Osteocyte (in vitro differentiated cells): ENCODE measurements around the gene SLC30A1. TPM values are rescaled to one million over a fixed set of nuclear protein-coding genes. Genes with fewer than 3 reads are reported as not detected.

ENCODE experiments used
- DNase-seq: peaks from one replicate; pipeline ENCODE4 v3.0.0; 2021; ENCODE audit warnings: mixed read lengths; ENCODE audit not compliant: unreplicated experiment; ENCODE audit errors: extremely low spot score
- H3K27ac Mint-ChIP-seq: one replicate; pipeline ENCODE4 v1.8.0; 2021; ENCODE audit warnings: mild to moderate bottlenecking, mixed read lengths; ENCODE audit not compliant: unreplicated experiment
- H3K27me3 Mint-ChIP-seq: one replicate; pipeline ENCODE4 v1.8.0; 2021; ENCODE audit warnings: mixed read lengths; ENCODE audit not compliant: unreplicated experiment
- H3K36me3 Mint-ChIP-seq: one replicate; pipeline ENCODE4 v1.8.0; 2021; ENCODE audit warnings: mixed read lengths; ENCODE audit not compliant: unreplicated experiment
- H3K4me1 Mint-ChIP-seq: one replicate; pipeline ENCODE4 v1.8.0; 2021; ENCODE audit warnings: mixed read lengths; ENCODE audit not compliant: unreplicated experiment
- H3K4me3 Mint-ChIP-seq: one replicate; pipeline ENCODE4 v1.8.0; 2021; ENCODE audit warnings: mild to moderate bottlenecking, moderate library complexity, mixed read lengths; ENCODE audit not compliant: unreplicated experiment
- H3K9me3 Mint-ChIP-seq: one replicate; pipeline ENCODE4 v1.8.0; 2021; ENCODE audit warnings: mixed read lengths; ENCODE audit not compliant: unreplicated experiment
- total RNA-seq: library from RNA; stranded (reverse); gene quantifications from 2 replicates; pipeline ENCODE4 v1.2.1, GENCODE V29; 2021
- TF ChIP-seq, protein P1 (sequence below): fragments of 200-600 bp; sonication (generic); IDR thresholded peaks from 2 replicates; pipeline ENCODE4 v1.5.0; 2021; ENCODE audit warnings: antibody characterized with exemption, mild to moderate bottlenecking, moderate library complexity

SLC30A1 gene
- total RNA-seq, 1 donor from 2014 or later = 12.1 TPM

DNA sequence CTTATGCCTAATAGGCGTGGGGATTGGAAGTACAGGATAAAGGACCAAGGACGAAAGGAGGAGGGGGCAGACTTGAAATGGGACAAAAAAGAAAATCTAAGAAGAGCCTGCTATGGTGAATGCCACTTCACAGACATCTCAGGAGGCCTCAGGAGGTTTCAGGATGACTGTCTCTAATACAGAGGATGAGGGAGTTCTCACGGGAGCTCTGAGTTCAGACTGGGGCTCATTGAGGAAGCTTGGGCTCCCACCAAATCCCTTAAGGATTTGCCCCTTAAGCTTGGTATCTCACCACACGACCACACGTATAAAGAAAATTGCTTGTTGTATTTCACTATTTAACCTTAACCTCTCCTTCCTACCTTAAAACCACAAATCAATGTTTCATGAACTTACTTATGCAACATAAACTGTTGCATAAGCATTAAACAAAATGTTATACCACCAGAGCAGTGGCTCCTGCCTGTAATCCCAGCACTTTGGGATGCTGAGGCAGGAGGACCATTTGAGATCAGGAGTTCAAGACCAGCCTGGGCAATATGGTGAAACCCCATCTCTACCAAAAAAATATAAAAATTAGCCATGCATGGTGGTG lies 12.4 kb downstream of the SLC30A1 start:
- no peak overlapping the region for H3K4me3 Mint-ChIP-seq
- peaks cover 2% of the 10 kb centered on the region for H3K36me3 Mint-ChIP-seq
- H3K9me3 Mint-ChIP-seq = no peaks in the 10 kb centered on the region
- peaks cover 4% of the 10 kb centered on the region for H3K27me3 Mint-ChIP-seq
- H3K4me1 Mint-ChIP-seq = no peaks in the 10 kb centered on the region
- DNase-seq = peak; percentile 21
- no peak overlapping the region for H3K27ac Mint-ChIP-seq
- TF ChIP-seq, protein P1, sequence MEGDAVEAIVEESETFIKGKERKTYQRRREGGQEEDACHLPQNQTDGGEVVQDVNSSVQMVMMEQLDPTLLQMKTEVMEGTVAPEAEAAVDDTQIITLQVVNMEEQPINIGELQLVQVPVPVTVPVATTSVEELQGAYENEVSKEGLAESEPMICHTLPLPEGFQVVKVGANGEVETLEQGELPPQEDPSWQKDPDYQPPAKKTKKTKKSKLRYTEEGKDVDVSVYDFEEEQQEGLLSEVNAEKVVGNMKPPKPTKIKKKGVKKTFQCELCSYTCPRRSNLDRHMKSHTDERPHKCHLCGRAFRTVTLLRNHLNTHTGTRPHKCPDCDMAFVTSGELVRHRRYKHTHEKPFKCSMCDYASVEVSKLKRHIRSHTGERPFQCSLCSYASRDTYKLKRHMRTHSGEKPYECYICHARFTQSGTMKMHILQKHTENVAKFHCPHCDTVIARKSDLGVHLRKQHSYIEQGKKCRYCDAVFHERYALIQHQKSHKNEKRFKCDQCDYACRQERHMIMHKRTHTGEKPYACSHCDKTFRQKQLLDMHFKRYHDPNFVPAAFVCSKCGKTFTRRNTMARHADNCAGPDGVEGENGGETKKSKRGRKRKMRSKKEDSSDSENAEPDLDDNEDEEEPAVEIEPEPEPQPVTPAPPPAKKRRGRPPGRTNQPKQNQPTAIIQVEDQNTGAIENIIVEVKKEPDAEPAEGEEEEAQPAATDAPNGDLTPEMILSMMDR = no peak

- Mint-ChIP-seq H3K36me3 (no peaks in the 10 kb centered on the region), H3K4me3 (no peak overlapping the region), H3K27me3 (peaks cover 4% of the 10 kb centered on the region), H3K27ac (no peak overlapping the region), H3K9me3 (no peaks in the 10 kb centered on the region), H3K4me1 (peaks cover 5% of the 10 kb centered on the region)
- TF ChIP-seq, protein P1 = no peak
- DNase-seq = peak; percentile 48
Measured at GRCh38 chr1:211564084-211564483, 14.9 kb downstream of the SLC30A1 start.

- H3K4me3 Mint-ChIP-seq = no peak overlapping the region
- H3K9me3 Mint-ChIP-seq = no peaks in the 10 kb centered on the region
- TF ChIP-seq, protein P1 = no peak
- no peak overlapping the region for H3K27ac Mint-ChIP-seq
- peak; percentile 40 for DNase-seq
- H3K4me1 Mint-ChIP-seq = peaks cover 5% of the 10 kb centered on the region
- H3K27me3 Mint-ChIP-seq = peaks cover under 1% of the 10 kb centered on the region
- no peaks in the 10 kb centered on the region for H3K36me3 Mint-ChIP-seq
Measured at GRCh38 chr1:211559222-211560010, 19.5 kb downstream of the SLC30A1 start.

GRCh38 chr1:211557894-211558625 lies 20.9 kb downstream of the SLC30A1 start:
- DNase-seq = peak; percentile 36
- H3K9me3 Mint-ChIP-seq = no peaks in the 10 kb centered on the region

More at GRCh38 chr1:211557894-211558625, 20.9 kb downstream of the SLC30A1 start:
- Mint-ChIP-seq H3K4me3 (no peak overlapping the region), H3K36me3 (no peaks in the 10 kb centered on the region), H3K27ac (no peak overlapping the region), H3K4me1 (peaks cover 5% of the 10 kb centered on the region), H3K27me3 (peaks cover 7% of the 10 kb centered on the region)
- TF ChIP-seq, protein P1 = no peak
